Body of pancreas (tissue), 4 donors: Measurements from ENCODE around the gene AIF1.

ENCODE experiments used
- CTCF ChIP-seq, 7 experiments: fragments of 450-650 bp in 4 of 7; fragments of 200-600 bp in 3 of 7; sonication (generic) in 3 of 7; IDR thresholded peaks; one replicate each; pipeline ENCODE4 v1.5.1; 2016 to 2019; ENCODE audit warnings: antibody characterized with exemption in 7 of 7
- POLR2A ChIP-seq, 3 donors: fragments of 450-650 bp; IDR thresholded peaks; one replicate each; pipeline ENCODE4 v1.6.1; 2016; ENCODE audit warnings: antibody characterized with exemption in 3 of 3, mild to moderate bottlenecking in 2 of 3

DNA sequence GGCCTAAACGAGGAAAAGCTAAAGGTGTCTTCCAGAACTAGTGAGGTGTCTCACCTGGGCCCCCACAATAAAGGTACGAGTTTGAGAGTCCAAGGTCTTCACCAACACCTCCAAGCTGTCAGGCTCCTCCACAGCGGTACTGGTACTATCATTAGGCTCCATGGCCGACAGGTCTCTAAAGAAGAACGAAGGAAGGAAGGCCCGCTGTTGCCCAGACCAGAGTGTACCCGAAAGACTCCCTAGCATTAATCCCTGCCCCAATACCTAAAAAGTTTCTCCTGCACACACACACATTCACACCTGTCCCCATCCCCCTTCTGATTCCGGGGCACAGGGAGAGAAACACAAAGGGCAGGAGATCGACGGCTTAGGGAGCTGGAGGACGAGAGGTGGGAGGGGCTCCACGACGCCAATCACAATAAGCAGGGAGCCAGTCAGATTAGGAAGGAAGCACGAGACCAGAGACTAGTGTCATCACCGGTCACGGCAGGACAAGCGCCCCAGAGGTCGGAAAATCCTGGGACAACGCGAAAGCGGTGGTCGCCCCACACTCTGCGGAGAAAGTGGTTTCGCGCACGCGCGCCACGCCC is 36.7 kb downstream of the AIF1 start:
- TF ChIP-seq POLR2A (IDR thresholded peaks at IDR 0.05) (no peak), CTCF (IDR thresholded peaks at IDR 0.05) (no peak)
